GM12891 (cell line): ENCODE data around the gene CTNND2.
"Not testable (repeated sequence)": the region's sequence is repeated elsewhere in the genome, so short reads cannot be mapped to it uniquely, and the experiment has no call there.

Experiments used
- DNase-seq: peaks from one replicate; pipeline ENCODE4 v3.0.0; 2011; ENCODE audit warnings: low spot score; ENCODE audit not compliant: insufficient read length
- FAIRE-seq: peaks from 2 replicates; lab custom pipeline; 2011; peaks lifted over from hg19 to GRCh38; lab: Jason Lieb, UNC
- PAX5 ChIP-seq: IDR thresholded peaks from 2 replicates; pipeline ENCODE4 v1.6.1; 2011; ENCODE audit warnings: low read length, moderate library complexity, mild to moderate bottlenecking; ENCODE audit not compliant: insufficient read depth, severe bottlenecking
- POLR2A ChIP-seq: IDR thresholded peaks from 2 replicates; pipeline ENCODE4 v1.6.1; 2011; ENCODE audit warnings: low read depth, low read length, control low read depth
- POLR2AphosphoS5 ChIP-seq: IDR thresholded peaks from 2 replicates; pipeline ENCODE4 v1.6.1; 2011; ENCODE audit warnings: low read depth, low read length, control low read depth
- POU2F2 ChIP-seq: IDR thresholded peaks from 2 replicates; pipeline ENCODE4 v1.6.1; 2011; ENCODE audit warnings: low read depth, mild to moderate bottlenecking, control low read depth, low read length, moderate library complexity
- SPI1 ChIP-seq: IDR thresholded peaks from 2 replicates; pipeline ENCODE4 v1.6.1; 2011; ENCODE audit warnings: low read depth, low read length, control low read depth
- TAF1 ChIP-seq: IDR thresholded peaks from 2 replicates; pipeline ENCODE4 v1.6.1; 2011; ENCODE audit warnings: low read depth, low read length, control low read depth

CTNND2 gene

GRCh38 chr5:11026543-11026942, 877.7 kb downstream of the CTNND2 start:
- DNase-seq (no peak), FAIRE-seq (no peak)
- TF ChIP-seq POLR2AphosphoS5 (no peak), POU2F2 (no peak), TAF1 (no peak), POLR2A (no peak), PAX5 (no peak), SPI1 (no peak)

GRCh38 chr5:11023945-11024344, 880.3 kb downstream of the CTNND2 start:
- FAIRE-seq (no peak), DNase-seq (no peak)
- TF ChIP-seq TAF1 (no peak), POLR2A (no peak)

DNA sequence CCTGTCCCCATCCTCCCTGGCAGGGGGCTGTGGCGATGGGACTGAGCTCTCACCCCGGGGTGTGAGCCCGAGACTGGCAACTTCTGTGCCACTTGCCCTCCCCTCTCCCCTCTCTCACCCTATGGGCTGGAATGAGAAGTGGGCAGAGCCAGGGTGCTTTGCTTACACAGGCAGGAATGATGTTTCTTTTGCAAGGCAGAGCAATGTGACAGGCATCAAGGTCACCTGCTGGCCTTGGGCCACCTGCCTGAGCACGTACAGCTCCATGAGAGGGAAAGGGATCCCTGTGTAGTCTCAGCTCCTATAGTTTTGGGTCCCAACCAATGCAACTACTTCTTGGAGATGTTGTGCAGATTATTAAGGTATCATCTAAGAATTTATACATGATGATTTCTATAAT, 890.5 kb downstream of the CTNND2 start:
- TF ChIP-seq POLR2A = no peak
- TF ChIP-seq PAX5 = no peak
- TF ChIP-seq POU2F2 = no peak
- TF ChIP-seq POLR2AphosphoS5 = no peak
- TF ChIP-seq TAF1 = no peak
- TF ChIP-seq SPI1 = no peak
- no peak for FAIRE-seq
- DNase-seq = no peak

DNA sequence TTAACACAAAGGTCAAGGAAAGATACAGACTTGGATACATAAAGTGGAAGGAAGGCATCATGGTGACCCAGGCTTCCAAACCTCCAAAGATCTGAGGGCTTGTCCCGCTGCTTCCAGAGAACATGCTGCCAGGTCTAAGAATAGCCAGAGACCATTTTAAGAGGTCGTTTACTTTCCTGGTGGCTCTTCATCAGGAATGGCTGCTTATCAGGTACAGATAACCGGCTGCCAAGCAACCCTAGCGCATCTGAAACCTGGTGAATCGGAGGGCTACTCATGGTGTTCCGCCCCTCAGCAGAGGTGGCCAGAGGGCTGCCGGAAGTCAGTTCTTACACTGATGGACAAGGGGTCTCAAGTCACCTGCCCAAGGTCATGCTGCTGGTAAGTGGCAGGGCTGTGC, 892.0 kb downstream of the CTNND2 start:
- TF ChIP-seq POU2F2 = no peak
- TF ChIP-seq SPI1 = no peak
- no peak for TF ChIP-seq PAX5
- no peak for TF ChIP-seq POLR2AphosphoS5
- TF ChIP-seq TAF1 = no peak
- TF ChIP-seq POLR2A = no peak
- FAIRE-seq (no peak), DNase-seq (no peak)

DNA sequence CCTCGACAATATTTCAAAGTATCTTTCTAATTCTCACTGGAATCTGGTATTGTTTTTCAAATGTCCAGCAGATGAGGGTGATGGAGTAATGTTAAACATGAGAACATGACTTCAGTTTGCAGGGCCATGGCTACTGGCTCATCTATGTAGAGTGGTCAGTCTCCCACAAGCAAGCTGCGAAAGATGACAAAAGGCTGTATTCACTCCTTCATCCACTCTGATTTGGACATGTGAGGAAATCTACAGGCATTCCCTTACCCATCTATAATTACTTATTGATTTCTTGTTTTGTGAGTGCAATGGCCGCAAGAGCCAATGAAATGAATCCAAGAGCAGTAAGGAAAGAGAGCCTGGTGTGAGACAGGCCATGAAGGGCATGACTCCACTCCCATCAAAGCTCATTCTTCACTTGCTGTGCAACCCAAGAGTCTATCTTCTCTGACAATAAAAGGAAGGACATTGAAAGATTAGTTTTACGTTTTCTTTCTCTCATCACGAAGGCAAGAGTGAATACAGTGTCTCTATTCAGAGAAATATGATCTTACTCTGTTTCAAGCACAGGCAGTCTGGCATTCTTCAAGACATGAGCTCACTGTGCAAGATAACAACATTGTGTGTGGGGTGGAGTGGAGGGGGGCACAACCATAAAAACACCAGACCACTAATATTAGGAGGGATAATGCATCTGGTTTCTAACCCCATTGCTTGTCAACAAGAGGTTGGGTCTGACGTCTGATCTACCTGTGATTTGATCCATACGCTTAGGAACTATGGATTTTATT, 893.6 kb downstream of the CTNND2 start:
- TF ChIP-seq SPI1 = no peak
- no peak for TF ChIP-seq POLR2AphosphoS5
- TF ChIP-seq TAF1 = no peak
- TF ChIP-seq POLR2A = no peak
- TF ChIP-seq POU2F2 = no peak
- no peak for TF ChIP-seq PAX5
- no peak for FAIRE-seq

DNA sequence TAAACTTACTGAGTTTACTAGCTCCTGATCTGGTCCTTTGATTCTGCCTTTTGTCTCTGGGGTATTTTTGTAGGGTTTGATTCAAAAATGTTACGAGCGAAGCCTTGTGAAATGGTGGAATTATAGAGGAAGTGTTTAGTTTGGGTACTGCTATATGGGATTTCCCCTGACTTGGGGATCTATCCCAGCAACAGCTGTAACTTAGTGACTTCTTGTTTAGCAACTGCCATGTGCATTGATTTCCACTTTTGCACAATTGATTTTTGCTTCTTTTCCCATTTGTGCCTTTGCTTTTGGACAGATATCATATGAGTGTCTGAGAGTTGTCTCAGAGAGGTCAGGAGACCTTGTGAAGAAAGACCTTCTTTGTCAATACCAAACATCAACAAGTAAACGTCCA, 894.7 kb downstream of the CTNND2 start:
- DNase-seq (no peak), FAIRE-seq (no peak)
- no peak for TF ChIP-seq POLR2A
- no peak for TF ChIP-seq POLR2AphosphoS5
- TF ChIP-seq PAX5 = no peak
- no peak for TF ChIP-seq POU2F2
- no peak for TF ChIP-seq SPI1
- TF ChIP-seq TAF1 = no peak

More for the DNA sequence above, 893.6 kb downstream of the CTNND2 start:
- no peak for DNase-seq

DNA sequence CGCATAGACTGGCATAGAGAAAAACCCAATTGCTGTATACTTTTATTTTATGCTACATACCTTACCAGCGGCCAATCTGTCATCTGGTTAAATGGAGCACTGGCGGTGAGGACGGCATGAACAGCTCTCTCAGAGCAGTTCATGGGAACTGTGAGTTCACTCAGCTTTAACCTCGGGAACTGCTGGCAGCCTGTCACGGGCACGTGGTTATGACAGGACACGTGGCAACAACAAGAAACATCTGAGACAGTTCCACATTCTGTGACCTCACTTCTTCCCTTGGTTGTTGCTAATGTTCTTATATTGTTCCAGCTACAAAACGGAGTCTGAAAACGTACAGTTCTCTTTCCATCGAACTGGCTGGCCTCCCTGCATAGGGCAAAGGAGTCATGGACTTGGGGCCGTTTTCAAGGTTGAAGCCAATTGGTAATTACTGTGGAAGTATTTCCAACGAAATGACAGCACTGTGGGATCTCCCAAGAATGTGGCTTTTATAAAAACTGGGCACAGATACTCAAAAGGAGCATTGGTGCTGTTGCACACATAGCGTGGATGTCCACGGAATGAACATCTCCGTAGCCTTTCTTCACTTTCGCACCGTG, 896.9 kb downstream of the CTNND2 start:
- FAIRE-seq (no peak), DNase-seq (no peak)
- TF ChIP-seq PAX5 (no peak), POLR2AphosphoS5 (no peak), POLR2A (no peak), POU2F2 (no peak), SPI1 (no peak), TAF1 (no peak)

- not testable (repeated sequence) for FAIRE-seq, DNase-seq
Observed at GRCh38 chr5:11004523-11004922, 899.7 kb downstream of the CTNND2 start.

DNA sequence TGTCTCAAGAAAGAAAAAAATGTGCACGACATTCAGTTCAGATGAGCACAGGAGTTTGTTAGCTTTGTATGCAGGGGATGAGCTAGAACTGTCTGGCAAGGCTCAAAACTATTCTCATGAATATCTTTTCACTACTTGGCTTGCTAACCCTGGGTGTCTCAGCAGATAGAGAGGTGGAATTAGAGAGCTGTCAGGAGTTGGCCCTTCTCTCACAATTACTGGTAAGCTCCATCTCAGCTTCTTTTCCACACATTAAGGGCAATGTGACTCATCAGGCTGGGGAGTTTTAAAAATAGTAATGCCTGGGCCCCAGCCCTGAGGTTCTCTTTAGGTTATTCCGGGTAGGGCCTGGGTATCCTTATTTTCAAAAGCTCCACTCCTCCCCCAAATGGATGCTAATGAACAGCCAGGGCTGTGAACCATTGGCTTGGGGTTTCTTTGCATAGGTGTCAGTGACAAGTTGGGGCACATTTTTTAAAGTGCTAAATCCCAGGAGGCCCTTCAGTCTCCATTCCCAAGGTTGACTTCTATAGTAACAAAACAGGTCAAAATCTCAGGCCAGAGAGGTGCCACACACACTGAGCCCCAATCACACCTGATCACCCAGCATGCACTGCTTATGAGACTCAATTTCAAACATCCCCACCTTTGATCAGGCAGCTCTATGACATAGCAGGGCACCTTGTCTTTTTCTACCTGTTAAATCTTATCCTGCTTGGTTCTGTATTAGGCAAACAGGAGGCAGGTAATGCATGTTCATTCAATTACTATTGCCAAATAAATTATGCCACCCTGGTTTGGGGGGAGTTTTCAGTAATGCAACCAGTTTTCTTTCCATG, 903.5 kb downstream of the CTNND2 start:
- DNase-seq (no peak), FAIRE-seq (no peak)
- TF ChIP-seq PAX5 (no peak), SPI1 (no peak), POLR2AphosphoS5 (no peak)

DNA sequence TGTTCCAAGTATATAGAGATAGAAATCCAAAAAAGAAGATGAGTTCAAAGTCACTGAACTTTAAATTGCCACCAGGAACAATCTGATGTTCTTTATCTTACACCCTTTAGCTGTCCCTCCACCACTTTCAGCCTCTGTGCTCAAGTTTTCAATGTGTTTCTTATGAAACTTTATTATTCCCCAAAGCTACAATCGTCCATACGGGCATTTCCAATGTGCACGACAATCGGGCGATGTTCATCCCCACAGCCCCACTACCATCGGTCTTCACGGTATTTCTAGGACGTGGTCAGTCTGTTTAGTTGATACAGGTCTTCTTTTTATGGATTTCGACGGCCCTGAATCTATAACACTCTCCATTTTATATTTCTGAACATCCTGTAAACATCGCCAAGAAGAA, 904.5 kb downstream of the CTNND2 start:
- DNase-seq = no peak
- no peak for FAIRE-seq
- TF ChIP-seq SPI1 = no peak
